ENCODE data around the gene CAPN12.

DNA sequence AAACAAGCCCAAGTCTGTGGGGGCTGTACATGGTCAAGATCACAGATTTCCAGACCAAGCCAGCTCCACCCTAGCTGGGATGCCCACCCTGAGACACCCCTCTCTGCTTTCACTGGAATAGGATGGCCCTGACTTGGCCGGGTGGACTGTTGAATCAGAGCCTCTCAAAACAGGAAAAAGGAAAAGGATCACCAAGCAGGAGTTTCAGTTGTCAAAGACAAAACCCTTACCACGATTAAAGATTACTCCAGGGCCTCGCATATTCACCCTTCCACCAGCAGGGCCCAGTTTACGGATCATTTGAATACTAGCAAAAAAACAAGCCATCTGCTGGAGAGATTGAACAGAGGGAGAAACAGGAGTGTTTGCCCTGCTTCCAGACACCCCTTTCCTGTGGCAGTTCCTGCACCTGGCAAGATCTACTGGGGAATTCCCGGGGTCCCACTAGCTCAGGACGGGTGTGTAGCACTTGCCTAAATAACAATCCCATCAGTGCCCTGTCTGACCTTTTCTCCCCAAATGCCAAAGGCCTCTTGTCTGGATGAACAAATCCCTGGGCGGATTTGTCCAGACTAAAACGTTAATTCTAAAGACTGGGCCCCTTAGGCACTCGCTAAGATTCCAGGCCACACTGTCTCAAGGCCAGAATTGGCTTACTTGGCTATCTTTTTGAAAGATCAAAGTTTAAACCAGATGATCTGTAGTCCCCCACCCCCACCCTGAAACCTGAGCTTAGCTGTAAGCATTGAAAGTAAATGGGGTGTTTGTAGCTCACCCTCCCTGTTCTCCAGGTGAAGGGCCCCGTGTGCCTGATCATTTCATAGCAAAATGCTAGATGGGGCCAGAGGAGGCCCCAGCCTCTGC lies 58.4 kb downstream of the CAPN12 start:
- TF ChIP-seq POLR2A (IDR thresholded peaks at IDR 0.05) (no peak), EP300 (IDR thresholded peaks at IDR 0.05) (no peak)
- TF ChIP-seq, protein P1, sequence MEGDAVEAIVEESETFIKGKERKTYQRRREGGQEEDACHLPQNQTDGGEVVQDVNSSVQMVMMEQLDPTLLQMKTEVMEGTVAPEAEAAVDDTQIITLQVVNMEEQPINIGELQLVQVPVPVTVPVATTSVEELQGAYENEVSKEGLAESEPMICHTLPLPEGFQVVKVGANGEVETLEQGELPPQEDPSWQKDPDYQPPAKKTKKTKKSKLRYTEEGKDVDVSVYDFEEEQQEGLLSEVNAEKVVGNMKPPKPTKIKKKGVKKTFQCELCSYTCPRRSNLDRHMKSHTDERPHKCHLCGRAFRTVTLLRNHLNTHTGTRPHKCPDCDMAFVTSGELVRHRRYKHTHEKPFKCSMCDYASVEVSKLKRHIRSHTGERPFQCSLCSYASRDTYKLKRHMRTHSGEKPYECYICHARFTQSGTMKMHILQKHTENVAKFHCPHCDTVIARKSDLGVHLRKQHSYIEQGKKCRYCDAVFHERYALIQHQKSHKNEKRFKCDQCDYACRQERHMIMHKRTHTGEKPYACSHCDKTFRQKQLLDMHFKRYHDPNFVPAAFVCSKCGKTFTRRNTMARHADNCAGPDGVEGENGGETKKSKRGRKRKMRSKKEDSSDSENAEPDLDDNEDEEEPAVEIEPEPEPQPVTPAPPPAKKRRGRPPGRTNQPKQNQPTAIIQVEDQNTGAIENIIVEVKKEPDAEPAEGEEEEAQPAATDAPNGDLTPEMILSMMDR (IDR thresholded peaks at IDR 0.05), result peak in 1 of 3 donors; percentile 9
